ENCODE measurements around the gene UROD.

The UROD gene

DNA sequence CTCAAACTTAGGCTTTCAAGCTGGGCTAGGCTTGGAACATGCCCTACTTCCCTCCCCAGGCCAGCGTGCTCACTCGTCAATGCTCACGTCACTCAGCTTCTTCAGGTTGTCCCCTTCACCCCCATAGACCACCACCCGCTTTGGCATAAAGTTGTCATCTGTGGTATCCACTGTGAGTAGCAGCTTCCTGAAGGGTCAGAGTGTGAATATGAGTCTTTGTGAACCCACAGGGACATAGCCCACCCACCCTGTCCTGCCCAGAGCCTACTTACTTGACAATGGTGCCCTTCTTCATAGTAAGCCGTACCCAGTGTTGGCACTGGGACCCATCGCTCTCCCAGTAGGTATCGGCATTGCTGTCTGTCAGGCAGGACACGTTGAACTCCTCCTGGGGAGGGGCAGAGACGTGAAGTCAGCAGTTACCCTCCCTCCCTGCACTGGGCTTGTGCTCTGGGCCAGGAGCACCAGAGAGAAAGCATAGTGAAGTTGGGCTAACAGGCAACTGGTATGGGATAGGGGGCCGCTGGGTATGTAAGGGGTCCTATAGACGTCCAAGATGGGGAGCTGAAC is 2.7 kb upstream of the UROD start:
- DNase-seq: no peak

DNA sequence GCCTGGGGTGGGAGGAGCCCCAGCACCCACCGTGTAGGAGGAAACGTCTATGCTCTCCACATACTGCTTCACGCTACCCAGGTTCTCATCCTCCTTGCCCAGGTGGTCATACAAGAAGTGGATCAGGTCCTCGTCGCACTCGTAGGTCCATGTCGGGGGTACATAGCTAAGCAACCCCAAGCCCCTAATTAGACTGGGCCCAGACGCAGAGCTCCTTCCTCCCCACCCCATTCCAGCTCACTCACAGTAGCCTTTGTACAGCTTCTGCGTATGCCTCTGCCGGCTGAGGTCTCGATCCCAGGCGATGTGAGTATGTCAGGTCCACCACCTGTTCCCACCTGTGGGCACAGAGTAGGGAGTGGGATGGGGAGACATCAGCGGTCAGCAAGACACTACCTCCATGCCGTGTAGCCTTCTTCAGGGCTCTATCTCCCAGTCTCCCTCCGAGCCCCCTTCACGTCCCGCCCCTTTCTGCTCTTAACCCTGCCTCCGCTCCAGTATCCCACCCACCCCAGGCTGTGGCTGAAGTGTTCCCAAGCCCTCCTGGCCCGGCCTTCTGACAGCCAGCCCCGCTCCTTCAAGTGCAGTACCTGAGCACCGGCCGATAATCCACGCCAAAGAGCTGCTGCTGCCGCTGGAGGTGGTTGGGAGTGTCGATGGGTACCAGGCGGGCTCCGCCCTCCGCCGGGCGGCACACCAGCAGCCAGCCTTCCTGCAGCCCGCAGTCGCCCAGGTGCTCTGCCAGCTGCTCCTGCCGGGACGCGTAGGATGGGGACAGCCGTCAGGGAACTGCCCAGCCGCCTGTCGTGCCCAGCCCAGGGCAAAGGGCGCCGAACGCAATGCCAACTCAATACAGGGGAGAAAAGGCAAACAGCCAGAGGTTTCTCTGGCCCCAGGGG is 1.8 kb upstream of the UROD start:
- peak; percentile 28 for DNase-seq

DNA sequence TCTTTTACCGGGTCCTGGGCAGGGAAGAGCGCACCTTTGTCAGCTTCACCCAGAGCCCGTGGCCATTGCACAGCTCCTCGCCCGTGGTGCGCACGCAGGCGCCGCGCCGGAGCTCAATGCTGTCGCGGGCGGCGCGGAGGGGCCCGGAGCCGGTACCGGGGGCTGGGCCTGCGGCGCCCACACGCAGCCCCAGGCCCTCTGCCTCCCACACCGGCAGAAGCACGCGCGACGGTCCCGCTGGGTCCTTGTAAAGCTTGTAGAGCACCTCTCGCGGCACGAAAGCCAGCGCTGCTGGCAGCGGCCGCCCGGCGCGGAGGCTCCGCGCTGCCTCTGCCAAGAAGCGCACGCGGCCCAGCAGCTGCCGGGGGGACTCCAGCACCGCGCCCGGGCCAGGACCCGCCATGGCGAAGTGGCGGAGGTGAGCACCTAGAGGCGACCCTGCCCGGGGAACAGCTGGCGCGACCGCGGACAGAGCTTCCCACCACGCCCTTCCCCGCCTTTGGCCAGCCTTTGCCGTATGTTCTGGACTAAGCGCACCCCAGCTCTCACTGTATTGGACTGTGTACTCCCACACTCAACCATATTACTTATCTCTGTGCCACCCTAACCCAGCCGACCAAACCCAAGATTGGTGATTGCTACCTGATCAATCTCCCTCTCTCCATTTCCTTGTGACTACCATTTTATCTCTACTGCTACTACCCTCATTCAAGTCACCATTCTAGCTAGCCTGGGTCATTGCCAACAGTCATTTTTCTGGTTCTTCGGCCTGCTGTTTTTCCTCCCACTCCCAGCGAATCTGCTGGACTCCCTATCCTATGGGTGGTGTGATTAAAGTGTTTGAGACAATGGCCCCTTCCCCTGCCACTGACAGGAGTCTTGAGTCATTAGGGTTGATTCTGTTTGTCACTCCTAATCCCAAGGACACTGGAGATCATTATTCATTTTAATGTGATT is 921 bp upstream of the UROD start, which contains the start of gene HECTD3:
Gene HECTD3 (minus strand): TSS at position 470 of the 957 bp plus-strand sequence. CDS start 67 bp downstream, at position 403.
- peak; percentile 50 for DNase-seq

DNA sequence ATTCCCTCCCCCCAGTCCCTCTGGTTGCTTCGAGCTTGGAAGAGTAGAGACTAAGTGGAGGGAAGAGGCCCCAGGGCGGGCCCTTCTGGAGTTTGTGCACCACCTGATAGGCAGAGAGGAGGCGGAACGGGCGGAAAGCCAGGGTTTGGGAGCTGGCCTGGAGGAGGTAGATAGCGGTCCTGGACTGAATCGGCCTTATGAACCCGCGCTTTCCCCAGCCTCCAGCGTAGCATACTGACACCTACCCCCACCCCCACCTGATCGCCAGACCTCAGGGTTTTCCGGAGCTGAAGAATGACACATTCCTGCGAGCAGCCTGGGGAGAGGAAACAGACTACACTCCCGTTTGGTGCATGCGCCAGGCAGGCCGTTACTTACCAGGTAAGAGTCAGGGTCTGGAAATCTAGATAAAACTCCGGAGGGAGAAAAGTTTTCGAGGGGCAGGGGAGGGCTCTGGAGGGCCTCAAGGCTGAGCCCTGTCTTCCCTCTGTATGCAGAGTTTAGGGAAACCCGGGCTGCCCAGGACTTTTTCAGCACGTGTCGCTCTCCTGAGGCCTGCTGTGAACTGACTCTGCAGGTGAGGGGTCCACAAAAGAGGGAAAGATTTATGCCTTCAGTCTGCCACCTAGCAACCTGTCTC is 705 bp downstream of the UROD start:
- peak; percentile 31 for DNase-seq

DNA sequence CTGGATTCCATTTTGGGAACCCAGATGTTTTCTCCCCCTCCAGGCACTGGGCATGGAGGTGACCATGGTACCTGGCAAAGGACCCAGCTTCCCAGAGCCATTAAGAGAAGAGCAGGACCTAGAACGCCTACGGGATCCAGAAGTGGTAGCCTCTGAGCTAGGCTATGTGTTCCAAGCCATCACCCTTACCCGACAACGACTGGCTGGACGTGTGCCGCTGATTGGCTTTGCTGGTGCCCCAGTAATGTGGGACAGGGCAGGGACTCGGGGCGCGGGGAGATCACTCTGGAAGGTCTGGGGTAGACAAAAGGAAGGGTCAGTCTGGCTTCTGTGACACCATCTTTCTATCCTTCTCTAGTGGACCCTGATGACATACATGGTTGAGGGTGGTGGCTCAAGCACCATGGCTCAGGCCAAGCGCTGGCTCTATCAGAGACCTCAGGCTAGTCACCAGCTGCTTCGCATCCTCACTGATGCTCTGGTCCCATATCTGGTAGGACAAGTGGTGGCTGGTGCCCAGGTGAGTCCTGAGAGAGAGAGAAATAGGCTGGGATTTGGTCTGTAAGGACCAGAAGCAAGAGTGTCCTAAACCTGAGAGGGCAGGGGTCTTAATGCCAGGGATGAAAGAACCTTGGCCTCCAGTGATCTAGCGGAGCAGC is 1.6 kb downstream of the UROD start:
- DNase-seq: no peak

DNA sequence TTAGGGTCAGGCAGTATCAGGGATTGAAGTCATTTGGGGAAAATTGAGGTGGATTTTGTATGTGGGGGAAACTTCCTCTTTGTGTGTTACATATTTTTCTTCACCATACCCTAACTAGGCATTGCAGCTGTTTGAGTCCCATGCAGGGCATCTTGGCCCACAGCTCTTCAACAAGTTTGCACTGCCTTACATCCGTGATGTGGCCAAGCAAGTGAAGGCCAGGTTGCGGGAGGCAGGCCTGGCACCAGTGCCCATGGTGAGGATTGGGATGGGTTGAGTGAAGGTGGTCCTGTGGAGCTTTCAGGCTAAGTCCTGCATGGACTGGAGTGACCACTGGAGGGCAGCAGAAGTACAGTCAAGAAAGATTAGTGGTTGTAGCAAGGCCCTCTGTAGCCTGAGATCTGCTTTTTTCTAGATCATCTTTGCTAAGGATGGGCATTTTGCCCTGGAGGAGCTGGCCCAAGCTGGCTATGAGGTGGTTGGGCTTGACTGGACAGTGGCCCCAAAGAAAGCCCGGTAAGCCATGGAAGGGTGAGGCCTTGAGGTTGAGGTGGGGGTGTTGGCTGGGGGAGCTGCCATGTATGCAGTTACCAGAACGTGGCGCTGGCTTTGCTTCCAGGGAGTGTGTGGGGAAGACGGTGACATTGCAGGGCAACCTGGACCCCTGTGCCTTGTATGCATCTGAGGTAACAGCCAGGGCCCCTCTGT is 2.4 kb downstream of the UROD start:
- DNase-seq: peak; percentile 71

DNA sequence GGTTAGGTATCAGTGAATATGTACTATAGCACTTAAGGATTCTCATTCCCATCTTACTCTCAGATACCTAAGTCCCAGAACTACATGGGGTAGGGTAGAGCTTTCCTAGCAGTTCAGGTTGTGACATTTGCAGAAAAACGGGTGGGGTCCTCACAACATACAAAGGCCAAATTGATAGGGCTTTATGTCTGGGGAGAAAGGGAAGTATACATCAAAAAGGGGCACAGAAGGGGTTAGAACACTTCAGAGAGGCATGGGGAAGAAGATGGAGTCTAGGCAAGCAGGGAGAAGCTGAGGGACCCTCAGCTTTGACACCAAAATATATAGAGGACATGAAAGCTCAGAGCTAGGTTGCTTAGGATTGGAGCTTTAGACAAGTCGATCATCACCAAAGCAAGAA is 3.6 kb downstream of the UROD start:
- DNase-seq: no peak

DNA sequence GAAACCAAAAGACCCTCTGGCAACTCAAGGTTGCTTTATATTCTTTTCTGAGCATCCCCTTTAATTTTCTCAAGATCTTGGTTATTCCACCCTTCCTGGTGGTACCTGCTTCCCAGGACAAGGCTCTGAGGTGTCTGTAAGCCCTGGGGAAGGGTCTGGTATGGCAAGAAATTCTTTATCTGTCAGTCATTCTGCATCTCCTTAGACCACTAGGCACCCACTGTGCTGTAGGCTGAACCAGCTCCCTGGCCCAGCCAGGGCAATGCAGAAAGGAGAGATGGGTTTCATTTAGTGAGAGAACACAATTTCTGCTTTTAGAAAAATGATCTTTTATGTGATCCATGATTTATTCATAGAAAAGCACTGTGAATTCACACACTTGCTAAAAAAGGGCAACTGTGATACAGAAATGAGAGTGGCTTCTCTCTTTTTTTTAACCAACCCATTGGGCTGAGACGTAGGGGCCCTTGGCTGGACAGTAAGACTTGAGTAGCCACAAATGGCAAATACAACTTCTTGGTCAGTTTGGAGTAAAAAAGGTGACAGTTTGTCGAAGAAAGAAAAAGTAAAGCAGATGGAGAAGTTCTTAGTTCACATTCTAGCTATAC is 4.1 kb downstream of the UROD start:
- no peak for DNase-seq

DNA sequence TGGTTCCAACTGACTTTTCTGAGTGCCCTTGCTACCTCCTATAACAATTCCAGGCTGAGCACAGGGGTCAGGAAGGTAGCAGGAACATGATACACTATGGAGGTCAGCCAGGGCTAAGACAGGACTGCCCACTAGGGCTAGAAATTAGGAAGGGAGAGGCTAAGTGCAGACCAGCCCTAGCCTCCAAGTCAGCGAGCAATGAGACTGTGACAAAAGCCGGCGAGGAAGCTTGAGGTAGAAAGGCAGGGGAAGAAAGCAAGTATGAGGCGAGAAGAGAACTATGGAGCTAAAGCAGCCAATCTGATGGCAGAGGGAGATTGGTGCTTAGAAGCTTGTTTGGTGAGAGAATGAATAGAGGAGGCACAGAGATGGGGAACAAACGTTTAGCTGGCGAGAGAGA is 4.7 kb downstream of the UROD start:
- no peak for DNase-seq

DNA sequence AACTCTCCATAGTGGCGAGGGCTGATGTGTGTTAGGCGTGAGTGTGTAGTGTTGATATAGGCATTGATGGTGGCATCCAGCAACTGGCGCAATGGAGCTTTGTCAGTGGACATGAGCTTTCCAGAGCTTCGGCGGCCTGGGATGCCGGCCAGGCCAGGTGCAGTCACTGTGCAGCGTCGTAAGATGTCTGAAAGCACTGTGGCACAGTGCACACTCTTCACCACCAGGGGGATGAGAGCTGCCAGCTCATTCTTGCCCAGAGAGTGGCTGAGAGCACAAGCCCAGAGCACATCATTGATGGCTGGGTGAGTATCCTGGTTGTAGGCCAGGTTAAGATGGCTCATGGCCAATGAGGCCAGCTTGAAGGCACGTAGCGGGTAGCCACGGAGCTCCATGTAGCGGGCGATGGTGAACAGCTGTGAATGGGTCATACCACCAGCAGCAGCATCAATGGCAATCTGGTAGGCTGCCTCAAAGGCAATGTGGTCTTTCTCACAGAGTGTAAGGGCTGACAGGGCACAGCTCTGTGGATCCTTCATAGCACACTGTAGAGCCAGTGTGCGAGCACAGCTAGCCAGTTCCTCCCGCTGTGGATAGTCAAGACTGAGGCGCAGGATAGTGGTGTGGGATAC is 6.7 kb downstream of the UROD start:
- DNase-seq: peak; percentile 60

DNA sequence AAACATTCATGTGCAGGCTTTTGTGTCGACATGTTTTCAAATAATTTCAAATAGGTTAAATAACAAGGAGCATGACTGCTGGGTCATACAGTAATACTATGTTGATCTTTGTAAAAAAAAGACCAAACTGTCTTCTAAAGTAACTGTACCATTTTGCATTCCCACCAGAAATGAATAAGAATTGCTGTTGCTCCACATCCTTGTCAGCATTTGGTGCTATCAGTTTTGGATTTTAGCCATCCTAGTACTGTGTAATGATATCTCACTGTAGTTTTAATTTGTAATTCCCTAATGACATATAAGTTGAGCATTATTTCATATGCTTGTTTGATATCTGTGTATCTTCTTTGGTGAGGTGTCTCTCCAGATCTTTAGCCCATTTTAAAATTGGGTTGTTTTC is 11.6 kb downstream of the UROD start:
- no peak for DNase-seq

DNA sequence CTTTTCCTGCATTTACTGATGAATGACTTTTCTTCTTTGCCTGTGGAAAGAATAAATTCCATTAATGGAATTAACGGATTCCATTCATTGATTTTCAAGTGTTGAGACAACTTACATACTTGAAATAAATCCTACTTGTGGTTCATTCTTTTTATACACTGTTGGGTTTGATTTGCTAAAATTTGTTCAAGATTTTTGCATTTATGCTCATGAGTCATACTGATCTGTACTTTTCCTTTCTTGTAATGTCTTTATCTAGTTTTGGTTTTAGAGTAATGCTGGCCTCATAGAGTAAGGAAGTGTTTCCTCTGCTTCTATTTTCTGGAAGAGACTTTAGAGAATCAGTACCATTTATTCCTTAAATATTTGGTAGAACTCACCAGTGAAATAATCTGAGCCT is 14.4 kb downstream of the UROD start:
- no peak for DNase-seq

DNA sequence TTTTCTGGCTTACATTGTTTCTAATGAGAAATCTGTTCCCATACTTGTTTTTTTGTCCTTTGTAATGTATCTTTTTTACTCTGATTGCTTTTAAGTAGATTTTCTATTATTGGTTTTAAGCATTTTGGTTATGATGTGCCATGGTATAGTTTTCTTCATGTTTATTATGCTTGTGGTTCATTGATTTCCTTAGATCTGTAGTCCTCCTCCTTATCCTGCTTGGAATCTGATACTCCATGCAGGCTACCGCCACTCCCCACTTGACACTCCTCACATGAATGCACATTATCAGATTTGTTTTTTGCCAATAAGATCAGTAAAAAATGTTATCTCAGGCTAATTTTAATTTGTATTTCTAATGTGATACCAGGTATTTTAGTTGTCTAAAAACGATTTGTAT is 20.8 kb downstream of the UROD start:
- no peak for DNase-seq

DNA sequence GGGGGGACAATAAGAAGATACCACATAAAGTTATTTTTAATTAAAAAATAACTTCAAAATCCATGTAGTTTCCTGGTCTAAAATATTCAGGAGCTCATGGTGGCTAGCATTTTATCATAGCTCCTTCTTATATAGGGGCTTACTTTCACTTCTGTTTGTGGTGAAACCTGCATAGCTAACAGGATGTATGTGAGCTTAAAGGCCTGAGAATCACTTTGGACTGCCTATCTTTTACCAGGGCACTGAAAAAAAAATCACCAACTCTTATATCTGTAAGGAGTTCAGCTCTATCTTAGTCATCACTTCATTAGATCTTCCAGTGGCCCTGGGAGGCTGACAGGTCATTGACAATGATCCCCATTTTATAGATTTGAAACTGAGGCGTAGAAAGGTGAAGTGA is 21.3 kb downstream of the UROD start:
- no peak for DNase-seq

DNA sequence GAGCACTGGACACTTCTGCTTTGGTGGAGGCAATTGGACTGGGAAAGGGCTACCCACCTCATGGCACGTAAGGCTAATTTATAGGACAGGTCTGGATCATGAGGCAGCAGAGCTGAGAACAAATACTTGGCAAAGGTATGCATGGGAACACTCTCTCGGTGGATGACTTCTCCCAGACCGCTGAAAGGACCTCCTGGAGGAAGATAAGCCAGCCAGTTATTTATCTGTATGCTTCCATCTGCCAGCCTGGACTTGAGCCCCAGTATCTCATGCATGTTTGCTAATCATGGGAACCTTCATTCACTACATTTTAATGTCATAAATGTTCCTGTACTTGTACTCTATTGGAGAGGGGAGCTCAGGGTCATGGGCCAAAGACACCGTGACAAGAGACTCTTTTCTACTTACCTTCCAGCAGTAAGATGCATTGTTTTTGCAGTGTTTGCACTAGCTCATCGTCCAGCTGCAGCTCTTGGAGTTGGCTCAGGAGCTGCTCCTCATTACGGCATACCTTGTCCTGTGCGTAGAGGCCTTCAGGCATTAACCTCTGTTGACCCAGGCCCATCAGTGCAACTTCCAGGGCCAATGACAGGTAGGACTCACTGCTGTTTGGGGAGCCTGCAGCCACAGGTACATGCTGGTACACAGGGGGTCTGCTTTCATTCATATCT is 23.7 kb downstream of the UROD start:
- no peak for DNase-seq

DNA sequence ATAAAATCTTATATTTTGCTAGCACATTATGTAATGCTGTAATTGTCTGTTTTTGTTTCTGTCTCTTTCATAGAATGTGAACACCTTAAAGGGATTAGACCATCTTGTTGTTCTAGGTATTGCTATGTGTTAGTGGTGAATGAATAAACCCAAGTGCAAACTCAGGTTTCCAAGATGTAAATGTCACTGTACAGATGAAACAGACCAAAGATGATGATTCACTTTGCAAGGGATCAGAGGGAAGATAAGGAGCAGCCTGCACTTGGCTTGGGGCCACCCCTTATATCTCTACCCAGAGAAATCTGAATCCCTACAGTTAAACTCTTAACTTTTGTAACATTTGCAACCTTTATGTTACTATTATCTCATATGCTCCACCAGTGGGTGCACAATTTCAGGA is 25.4 kb downstream of the UROD start:
- DNase-seq: no peak

DNA sequence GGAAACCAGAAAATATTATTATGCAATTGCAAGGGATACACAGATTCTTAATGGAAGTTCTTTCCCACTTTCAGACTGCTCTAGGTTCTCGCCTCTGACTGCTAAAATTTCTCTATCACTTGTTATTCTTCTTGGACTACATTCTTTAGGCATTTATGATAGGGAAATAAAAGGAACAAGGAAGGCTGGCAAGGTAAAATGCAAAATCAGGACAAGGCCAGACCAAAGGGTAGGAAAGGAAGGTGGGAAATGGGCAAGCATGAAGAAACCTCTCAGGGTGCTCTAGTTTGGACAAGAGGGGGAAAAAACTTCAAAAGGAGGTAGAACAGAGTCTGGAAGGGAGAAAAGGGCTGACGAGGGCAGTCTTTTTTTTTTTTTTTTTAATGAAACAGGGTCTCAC is 26.2 kb downstream of the UROD start:
- no peak for DNase-seq

DNA sequence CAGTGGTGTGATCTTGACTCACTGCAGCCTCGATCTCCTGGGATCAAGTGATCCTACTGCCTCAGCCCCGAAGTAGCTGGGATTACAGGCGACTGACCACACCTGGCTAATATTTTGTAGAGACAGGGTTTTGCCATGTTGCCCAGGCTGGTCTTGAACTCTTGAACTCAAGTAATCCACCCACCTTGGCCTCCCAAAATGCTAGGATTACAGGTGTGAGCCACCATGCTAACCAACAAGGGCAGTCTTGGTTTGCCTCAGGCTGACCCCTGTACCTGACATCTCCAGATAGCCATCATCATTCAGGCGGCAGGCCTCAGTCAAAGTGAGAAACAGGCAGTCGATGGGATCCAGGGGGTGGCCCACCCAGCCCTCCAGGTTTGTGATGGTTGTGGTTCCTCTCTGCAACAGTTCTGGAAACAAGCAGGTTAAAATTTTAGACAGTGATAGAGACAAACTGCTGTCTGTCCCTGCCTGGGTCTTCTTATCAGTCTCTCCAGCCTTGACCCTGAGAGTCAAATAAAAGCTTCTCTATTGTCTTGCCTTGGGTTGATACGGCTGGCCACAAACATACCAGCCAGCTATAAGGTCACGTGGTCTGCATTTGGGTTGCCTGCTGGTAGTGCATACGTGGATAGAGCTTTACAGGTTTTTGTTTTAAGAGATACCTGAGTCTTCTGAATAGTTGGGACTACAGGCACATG is 26.8 kb downstream of the UROD start:
- no peak for DNase-seq

DNA sequence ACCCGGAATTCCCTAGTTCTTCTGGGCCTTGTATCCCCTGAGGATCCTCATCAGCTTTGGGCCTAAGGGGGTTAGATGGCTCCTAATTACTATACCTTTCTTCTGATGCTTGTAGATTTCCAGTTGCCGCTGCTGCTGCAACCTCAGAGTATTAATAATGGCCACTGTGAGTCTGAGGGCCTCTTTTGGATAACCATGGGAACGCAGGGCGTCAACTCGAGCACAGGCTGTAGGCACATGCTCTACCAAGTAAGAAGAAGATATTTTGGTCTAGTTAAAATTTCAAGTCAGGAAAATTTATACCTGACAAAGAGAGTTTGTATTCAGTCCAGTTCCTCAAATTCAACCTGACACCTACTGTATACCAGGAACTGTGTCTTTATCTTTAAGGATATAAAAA is 28.2 kb downstream of the UROD start:
- DNase-seq: no peak
